Stimulated activated effector memory CD8-positive, alpha-beta T cell treated with anti-CD3 and anti-CD28 coated beads, Interleukin-12 subunit alpha, Interleukin-12 subunit beta, amount 100 ng/mL, for 72 hours (primary cell): ENCODE data around the gene TRMT1.
"Not testable (repeated sequence)": the region's sequence is repeated elsewhere in the genome, so short reads cannot be mapped to it uniquely, and the experiment has no call there.

ENCODE experiments used
- ATAC-seq: fragments of 150-1000 bp; cut with Tn5 transposase; 2 replicates; pipeline ENCODE4 v1.10.0; 2021
- DNase-seq, 2 donors: peaks; one replicate each; pipeline ENCODE4 v3.0.0; 2021 to 2022; ENCODE audit warnings: low spot score in 2 of 2
- H3K27ac Mint-ChIP-seq: one replicate; pipeline ENCODE4 v1.8.0; 2022; ENCODE audit warnings: mild to moderate bottlenecking, mixed read lengths
- H3K36me3 Mint-ChIP-seq: one replicate; pipeline ENCODE4 v1.8.0; 2022; ENCODE audit warnings: mild to moderate bottlenecking, mixed read lengths
- H3K4me1 Mint-ChIP-seq: one replicate; pipeline ENCODE4 v1.8.0; 2022; ENCODE audit warnings: mixed read lengths
- H3K4me3 Mint-ChIP-seq: one replicate; pipeline ENCODE4 v1.8.0; 2022; ENCODE audit warnings: mild to moderate bottlenecking, mixed read lengths
- H3K9me3 Mint-ChIP-seq: one replicate; pipeline ENCODE4 v1.8.0; 2022; ENCODE audit warnings: mixed read lengths

The TRMT1 gene

GRCh38 chr19:13116282-13117175, at the start of gene TRMT1:
Gene TRMT1, minus strand, starts transcription at chr19:13116740. Its CDS starts 341 bp downstream, at chr19:13116399.
- Mint-ChIP-seq H3K4me3 (peak within 1 kb of the TSS; percentile 85), H3K36me3 (peaks cover 60% of the 10 kb centered on the region), H3K27ac (peak within 1 kb of the TSS; percentile 93), H3K9me3 (no peaks in the 10 kb centered on the region), H3K4me1 (peaks cover 40% of the 10 kb centered on the region)
- ATAC-seq (peak; percentile 67), DNase-seq (peak; percentile 76 to 95)

GRCh38 chr19:13166151-13166550, 49.6 kb upstream of the TRMT1 start:
- Mint-ChIP-seq H3K27ac (peak overlapping the region; percentile 91), H3K4me3 (peak overlapping the region; percentile 73), H3K4me1 (peaks cover 75% of the 10 kb centered on the region)
- not testable (repeated sequence) for DNase-seq, H3K9me3 Mint-ChIP-seq, ATAC-seq, H3K36me3 Mint-ChIP-seq

GRCh38 chr19:13165162-13165997, 48.8 kb upstream of the TRMT1 start:
- no peak for ATAC-seq
- Mint-ChIP-seq H3K4me3 (peak overlapping the region; percentile 76), H3K4me1 (peaks cover 69% of the 10 kb centered on the region), H3K9me3 (no peaks in the 10 kb centered on the region), H3K36me3 (peaks cover 5% of the 10 kb centered on the region), H3K27ac (peak overlapping the region; percentile 91)
- DNase-seq: no peak

- no peaks in the 10 kb centered on the region for H3K9me3 Mint-ChIP-seq
- peaks cover 5% of the 10 kb centered on the region for H3K36me3 Mint-ChIP-seq
- H3K4me1 Mint-ChIP-seq: peaks cover 61% of the 10 kb centered on the region
- peak overlapping the region; percentile 91 for H3K27ac Mint-ChIP-seq
- H3K4me3 Mint-ChIP-seq: peak overlapping the region; percentile 76
- DNase-seq: peak in 1 of 2 donors; percentile 69
- ATAC-seq: no peak
These were observed 48.0 kb upstream of the TRMT1 start for GRCh38 chr19:13164343-13165161.

- H3K4me1 Mint-ChIP-seq: peaks cover 55% of the 10 kb centered on the region
- peaks cover 5% of the 10 kb centered on the region for H3K36me3 Mint-ChIP-seq
- ATAC-seq (peak; percentile 38), DNase-seq (peak; percentile 39 to 76)
- peak overlapping the region; percentile 76 for H3K4me3 Mint-ChIP-seq
- no peaks in the 10 kb centered on the region for H3K9me3 Mint-ChIP-seq
- peak overlapping the region; percentile 91 for H3K27ac Mint-ChIP-seq
These were observed 47.2 kb upstream of the TRMT1 start for GRCh38 chr19:13163609-13164342.

- Mint-ChIP-seq H3K9me3 (no peaks in the 10 kb centered on the region), H3K36me3 (peaks cover 5% of the 10 kb centered on the region), H3K4me3 (peak overlapping the region; percentile 76), H3K4me1 (peaks cover 54% of the 10 kb centered on the region), H3K27ac (peak overlapping the region; percentile 91)
- ATAC-seq: peak; percentile 70
- DNase-seq: peak; percentile 76 to 92
These were observed 46.4 kb upstream of the TRMT1 start for GRCh38 chr19:13162724-13163608.

GRCh38 chr19:13160557-13160956, 44.0 kb upstream of the TRMT1 start:
- peaks cover 54% of the 10 kb centered on the region for H3K4me1 Mint-ChIP-seq
- H3K4me3 Mint-ChIP-seq: no peak overlapping the region
- ATAC-seq (no peak), DNase-seq (no peak)
- H3K36me3 Mint-ChIP-seq: peaks cover 18% of the 10 kb centered on the region
- H3K27ac Mint-ChIP-seq: no peak overlapping the region
- H3K9me3 Mint-ChIP-seq: no peaks in the 10 kb centered on the region

GRCh38 chr19:13159713-13160112, 43.2 kb upstream of the TRMT1 start:
- no peak overlapping the region for H3K4me3 Mint-ChIP-seq
- no peak overlapping the region for H3K27ac Mint-ChIP-seq
- H3K4me1 Mint-ChIP-seq: peaks cover 53% of the 10 kb centered on the region
- ATAC-seq: no peak
- H3K36me3 Mint-ChIP-seq: peaks cover 27% of the 10 kb centered on the region
- no peaks in the 10 kb centered on the region for H3K9me3 Mint-ChIP-seq
- no peak for DNase-seq

GRCh38 chr19:13155472-13156359, 39.2 kb upstream of the TRMT1 start:
- peak; percentile 60 to 90 for DNase-seq
- no peaks in the 10 kb centered on the region for H3K9me3 Mint-ChIP-seq
- no peak for ATAC-seq
- H3K27ac Mint-ChIP-seq: peak overlapping the region; percentile 100
- H3K36me3 Mint-ChIP-seq: peaks cover 61% of the 10 kb centered on the region
- peaks cover 48% of the 10 kb centered on the region for H3K4me1 Mint-ChIP-seq
- peak overlapping the region; percentile 98 for H3K4me3 Mint-ChIP-seq

GRCh38 chr19:13154911-13155471, 38.5 kb upstream of the TRMT1 start:
- ATAC-seq: peak; percentile 52
- Mint-ChIP-seq H3K4me3 (peak overlapping the region; percentile 98), H3K36me3 (peaks cover 68% of the 10 kb centered on the region), H3K9me3 (no peaks in the 10 kb centered on the region), H3K4me1 (peaks cover 48% of the 10 kb centered on the region), H3K27ac (peak overlapping the region; percentile 100)
- peak; percentile 56 to 90 for DNase-seq

- Mint-ChIP-seq H3K9me3 (no peaks in the 10 kb centered on the region), H3K4me3 (peak overlapping the region; percentile 98), H3K4me1 (peaks cover 52% of the 10 kb centered on the region), H3K27ac (peak overlapping the region; percentile 100), H3K36me3 (peaks cover 70% of the 10 kb centered on the region)
- DNase-seq: peak; percentile 56 to 82
- ATAC-seq: no peak
These were observed 37.8 kb upstream of the TRMT1 start for GRCh38 chr19:13154241-13154778.

GRCh38 chr19:13153569-13154240, 37.2 kb upstream of the TRMT1 start:
- Mint-ChIP-seq H3K9me3 (no peaks in the 10 kb centered on the region), H3K27ac (peak overlapping the region; percentile 100), H3K4me3 (peak overlapping the region; percentile 98), H3K4me1 (peaks cover 58% of the 10 kb centered on the region), H3K36me3 (peaks cover 70% of the 10 kb centered on the region)
- ATAC-seq (no peak), DNase-seq (peak in 1 of 2 donors; percentile 18)
